ENCODE measurements around the gene EPOP.
"Not testable (repeated sequence)": the region's sequence is repeated elsewhere in the genome, so short reads cannot be mapped to it uniquely, and the experiment has no call there.

Gene EPOP

GRCh38 chr17:38672788-38673706, 1.7 kb downstream of the EPOP start:
- no peak for DNase-seq

- DNase-seq: no peak
Observed at GRCh38 chr17:38671939-38672720, 2.6 kb downstream of the EPOP start.

- no peak for DNase-seq
Observed at GRCh38 chr17:38669520-38669919, 5.2 kb downstream of the EPOP start.

- no peak for DNase-seq
Observed at GRCh38 chr17:38667787-38668122, 7.0 kb downstream of the EPOP start.

GRCh38 chr17:38667099-38667786, 7.5 kb downstream of the EPOP start:
- no peak for DNase-seq

GRCh38 chr17:38663964-38664644, 10.7 kb downstream of the EPOP start:
- DNase-seq: no peak

- DNase-seq: peak; percentile 36
Observed at GRCh38 chr17:38663125-38663751, 11.5 kb downstream of the EPOP start.

GRCh38 chr17:38660097-38661025, 14.4 kb downstream of the EPOP start:
- DNase-seq: no peak

GRCh38 chr17:38659415-38659814, 15.3 kb downstream of the EPOP start:
- DNase-seq: no peak

- DNase-seq: no peak
Observed at GRCh38 chr17:38658741-38659345, 15.9 kb downstream of the EPOP start.

GRCh38 chr17:38657824-38658740, 16.7 kb downstream of the EPOP start:
- DNase-seq: no peak

GRCh38 chr17:38656959-38657823, 17.6 kb downstream of the EPOP start:
- no peak for DNase-seq

GRCh38 chr17:38654411-38655398, 20.1 kb downstream of the EPOP start:
- no peak for DNase-seq

- DNase-seq: no peak
Observed at GRCh38 chr17:38653679-38654078, 21.1 kb downstream of the EPOP start.

- DNase-seq: no peak
Observed at GRCh38 chr17:38653230-38653629, 21.5 kb downstream of the EPOP start.

- not testable (repeated sequence) for DNase-seq
Observed at GRCh38 chr17:38650653-38651173, 24.0 kb downstream of the EPOP start.

- DNase-seq: no peak
Observed at GRCh38 chr17:38637951-38638350, 36.8 kb downstream of the EPOP start.
